IPS-18a (cell line): Measurements from ENCODE around the gene BCAS3.

Source experiments
- H3K27ac ChIP-seq: one replicate; pipeline ENCODE4 v1.5.1; 2013; ENCODE audit warnings: low read length
- H3K27me3 ChIP-seq: one replicate; pipeline ENCODE4 v1.6.1; 2013; ENCODE audit warnings: mild to moderate bottlenecking, low read length; ENCODE audit not compliant: control insufficient read depth, insufficient read depth
- H3K36me3 ChIP-seq: one replicate; pipeline ENCODE4 v1.6.1; 2013; ENCODE audit warnings: low read depth, low read length; ENCODE audit not compliant: control insufficient read depth
- H3K4me1 ChIP-seq: one replicate; pipeline ENCODE4 v1.6.1; 2013; ENCODE audit warnings: low read depth, low read length; ENCODE audit not compliant: control insufficient read depth
- H3K4me3 ChIP-seq: one replicate; pipeline ENCODE4 v1.5.1; 2013; ENCODE audit warnings: low read length
- H3K9ac ChIP-seq: one replicate; pipeline ENCODE4 v1.6.1; 2013; ENCODE audit warnings: mild to moderate bottlenecking, low read length, moderate library complexity
- H3K9me3 ChIP-seq: one replicate; pipeline ENCODE4 v1.6.1; 2013; ENCODE audit warnings: low read depth, low read length; ENCODE audit not compliant: control insufficient read depth

BCAS3 gene

DNA sequence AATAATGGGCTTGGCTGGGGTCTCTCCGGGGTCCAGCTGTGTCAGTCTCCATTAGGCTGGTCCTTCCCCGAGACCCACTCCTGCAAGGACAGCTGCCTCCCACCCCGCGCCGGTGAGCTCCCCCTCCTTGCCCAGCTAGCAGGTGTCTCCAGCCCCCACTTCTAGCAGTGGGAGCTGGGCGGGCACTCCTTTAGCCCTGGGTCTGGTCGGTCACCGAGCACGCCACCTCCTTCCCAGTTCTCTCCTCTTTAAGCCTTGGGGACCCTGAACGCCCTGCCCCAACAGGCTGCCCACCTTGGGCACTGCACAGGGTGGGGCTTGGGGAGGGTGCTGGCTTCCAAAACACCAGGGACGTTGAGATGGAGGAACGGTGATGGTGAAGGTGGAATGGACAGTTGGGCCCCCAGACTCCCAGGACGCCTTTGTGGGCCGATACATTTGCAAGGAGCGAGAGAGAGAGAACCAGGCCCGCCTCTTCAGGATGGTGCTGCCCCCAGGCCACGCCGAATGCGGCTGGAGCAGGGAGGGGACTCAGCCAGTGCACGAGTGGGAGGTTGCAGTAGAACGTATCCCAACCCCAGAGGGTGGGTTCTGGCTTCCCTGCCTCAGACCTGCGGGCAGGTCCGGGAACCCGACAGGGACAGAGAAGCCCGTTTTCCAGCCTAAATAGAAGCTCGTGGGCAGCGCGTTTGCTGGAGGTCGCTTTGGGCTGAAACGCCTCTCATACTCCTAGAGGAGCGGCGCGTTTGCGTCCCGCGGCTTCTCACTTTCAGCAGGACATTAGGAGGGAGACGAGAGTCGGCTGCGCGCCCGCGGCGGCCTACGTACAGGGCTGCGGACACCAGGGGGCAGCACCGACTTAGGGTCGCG, 732.7 kb downstream of the BCAS3 start:
- peaks cover 8% of the 10 kb centered on the region for H3K4me1 ChIP-seq
- H3K9me3 ChIP-seq = no peaks in the 10 kb centered on the region
- no peaks in the 10 kb centered on the region for H3K36me3 ChIP-seq
- H3K27ac ChIP-seq = no peak overlapping the region
- peak overlapping the region; percentile 62 for H3K4me3 ChIP-seq
- peaks cover 100% of the 10 kb centered on the region for H3K27me3 ChIP-seq
- no peak overlapping the region for H3K9ac ChIP-seq

- no peaks in the 10 kb centered on the region for H3K9me3 ChIP-seq
- peaks cover 100% of the 10 kb centered on the region for H3K27me3 ChIP-seq
- no peak overlapping the region for H3K27ac ChIP-seq
- H3K36me3 ChIP-seq = no peaks in the 10 kb centered on the region
- H3K9ac ChIP-seq = no peak overlapping the region
- peak overlapping the region; percentile 62 for H3K4me3 ChIP-seq
- H3K4me1 ChIP-seq = peaks cover 8% of the 10 kb centered on the region
These were observed 733.3 kb downstream of the BCAS3 start for GRCh38 chr17:61411011-61411260.

DNA sequence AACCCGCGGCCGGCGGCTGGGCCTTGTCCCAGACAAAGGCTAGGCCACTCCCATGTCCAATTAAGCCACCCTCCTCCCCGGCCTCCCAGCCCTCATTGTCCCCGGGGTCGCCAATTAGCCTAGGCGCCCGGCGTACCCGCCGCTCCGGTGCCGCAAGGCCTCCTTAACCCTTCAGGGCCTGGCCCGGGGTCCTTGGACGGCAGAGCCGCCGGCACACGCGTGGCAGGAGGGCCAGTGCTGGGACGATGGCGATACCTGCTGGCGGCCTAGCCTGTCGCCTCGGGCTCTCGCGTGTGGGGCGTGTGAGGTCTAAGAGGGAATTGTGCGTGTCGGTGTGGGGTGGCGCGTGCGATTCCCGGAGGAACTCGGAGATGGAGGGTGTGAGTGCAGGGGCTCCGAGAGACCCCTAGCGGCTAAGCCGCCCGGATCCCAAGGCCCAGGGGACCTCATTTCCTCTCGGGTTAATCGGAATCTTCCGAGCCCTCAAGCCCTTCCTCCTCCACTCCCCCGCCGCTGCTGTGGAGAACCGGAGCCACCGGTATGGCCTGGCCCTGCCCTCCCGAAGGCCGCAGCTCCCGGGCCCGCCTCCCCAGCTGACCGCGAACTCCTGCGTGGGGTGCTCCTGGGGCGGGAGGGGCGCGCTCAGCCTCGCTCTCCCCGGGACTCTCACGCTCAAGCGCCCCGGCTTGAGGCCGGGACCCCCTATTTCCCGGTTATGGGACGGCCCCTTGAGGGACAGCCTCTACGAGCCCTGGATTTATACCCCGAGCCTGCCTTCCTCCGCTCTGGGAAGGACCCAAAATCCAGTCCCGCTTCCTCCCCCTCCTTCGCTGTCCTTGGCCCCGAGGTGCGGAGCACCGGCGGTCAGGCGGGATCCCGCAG, 733.9 kb downstream of the BCAS3 start:
- Histone ChIP-seq H3K9ac (no peak overlapping the region), H3K9me3 (no peaks in the 10 kb centered on the region), H3K4me1 (peaks cover 8% of the 10 kb centered on the region), H3K27me3 (peaks cover 100% of the 10 kb centered on the region), H3K4me3 (peak overlapping the region; percentile 62), H3K36me3 (no peaks in the 10 kb centered on the region), H3K27ac (no peak overlapping the region)

- Histone ChIP-seq H3K9ac (no peak overlapping the region), H3K27ac (no peak overlapping the region), H3K4me1 (peaks cover 8% of the 10 kb centered on the region), H3K27me3 (peaks cover 94% of the 10 kb centered on the region), H3K36me3 (no peaks in the 10 kb centered on the region), H3K4me3 (peak overlapping the region; percentile 62), H3K9me3 (no peaks in the 10 kb centered on the region)
These were observed 734.6 kb downstream of the BCAS3 start for GRCh38 chr17:61412143-61412859.

DNA sequence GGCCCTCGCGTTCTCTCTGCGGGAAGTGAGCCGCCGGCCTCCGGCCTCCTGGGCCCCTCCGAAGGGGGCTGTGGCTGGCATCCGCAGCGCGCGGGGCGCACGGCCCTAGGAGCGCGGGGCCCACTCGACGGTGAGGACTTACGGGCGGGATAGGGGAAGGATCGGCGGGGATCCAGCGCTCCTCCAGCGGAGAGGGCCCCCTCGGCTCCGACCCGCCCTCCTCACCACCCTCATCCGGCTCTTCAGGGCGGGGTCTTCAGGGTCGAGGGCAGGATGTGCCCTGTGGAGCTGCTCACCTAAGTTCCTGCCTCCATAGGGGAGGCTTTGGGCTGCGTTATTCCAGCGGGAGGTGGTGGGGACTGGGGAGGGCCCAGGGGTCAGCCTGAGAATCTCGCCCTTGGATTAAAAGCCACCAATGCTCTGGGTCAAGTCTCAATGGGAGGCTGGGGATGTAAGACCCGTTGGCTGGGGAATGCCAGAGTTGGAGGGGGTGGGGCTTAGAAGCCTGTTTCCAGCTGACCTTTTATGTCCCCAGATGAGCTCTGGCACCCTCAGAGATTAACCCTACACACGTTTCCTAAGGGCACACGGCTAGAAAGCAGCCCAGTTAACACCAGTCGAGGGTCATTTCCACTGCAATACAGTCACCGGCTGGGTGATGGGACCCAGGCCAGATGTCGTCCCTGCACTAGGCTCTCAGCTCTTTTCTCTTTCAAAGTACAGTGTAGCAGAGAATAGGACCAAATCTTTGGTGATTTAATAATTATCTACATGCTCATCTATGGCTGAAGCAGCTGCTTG, 735.4 kb downstream of the BCAS3 start:
- H3K27ac ChIP-seq = no peak overlapping the region
- peaks cover 8% of the 10 kb centered on the region for H3K4me1 ChIP-seq
- H3K9ac ChIP-seq = no peak overlapping the region
- peaks cover 87% of the 10 kb centered on the region for H3K27me3 ChIP-seq
- H3K36me3 ChIP-seq = no peaks in the 10 kb centered on the region
- peak overlapping the region; percentile 62 for H3K4me3 ChIP-seq
- H3K9me3 ChIP-seq = no peaks in the 10 kb centered on the region

- peak overlapping the region; percentile 62 for H3K4me3 ChIP-seq
- peaks cover 80% of the 10 kb centered on the region for H3K27me3 ChIP-seq
- H3K4me1 ChIP-seq = peaks cover 8% of the 10 kb centered on the region
- no peak overlapping the region for H3K9ac ChIP-seq
- no peaks in the 10 kb centered on the region for H3K9me3 ChIP-seq
- no peak overlapping the region for H3K27ac ChIP-seq
- no peaks in the 10 kb centered on the region for H3K36me3 ChIP-seq
These were observed 736.0 kb downstream of the BCAS3 start for GRCh38 chr17:61413661-61414126.

GRCh38 chr17:61414141-61414935, 736.7 kb downstream of the BCAS3 start:
- H3K9me3 ChIP-seq = no peaks in the 10 kb centered on the region
- no peak overlapping the region for H3K27ac ChIP-seq
- H3K27me3 ChIP-seq = peaks cover 74% of the 10 kb centered on the region
- no peaks in the 10 kb centered on the region for H3K36me3 ChIP-seq
- H3K4me1 ChIP-seq = peaks cover 8% of the 10 kb centered on the region
- no peak overlapping the region for H3K4me3 ChIP-seq
- no peak overlapping the region for H3K9ac ChIP-seq

GRCh38 chr17:61414936-61415251, 737.2 kb downstream of the BCAS3 start:
- no peaks in the 10 kb centered on the region for H3K36me3 ChIP-seq
- H3K27me3 ChIP-seq = peaks cover 68% of the 10 kb centered on the region
- no peak overlapping the region for H3K9ac ChIP-seq
- H3K4me3 ChIP-seq = no peak overlapping the region
- H3K9me3 ChIP-seq = no peaks in the 10 kb centered on the region
- H3K4me1 ChIP-seq = peaks cover 8% of the 10 kb centered on the region
- no peak overlapping the region for H3K27ac ChIP-seq

GRCh38 chr17:61415374-61416210, 737.9 kb downstream of the BCAS3 start:
- Histone ChIP-seq H3K9ac (no peak overlapping the region), H3K27ac (no peak overlapping the region), H3K4me1 (peaks cover 6% of the 10 kb centered on the region), H3K27me3 (peaks cover 61% of the 10 kb centered on the region), H3K9me3 (no peaks in the 10 kb centered on the region), H3K4me3 (no peak overlapping the region), H3K36me3 (no peaks in the 10 kb centered on the region)

DNA sequence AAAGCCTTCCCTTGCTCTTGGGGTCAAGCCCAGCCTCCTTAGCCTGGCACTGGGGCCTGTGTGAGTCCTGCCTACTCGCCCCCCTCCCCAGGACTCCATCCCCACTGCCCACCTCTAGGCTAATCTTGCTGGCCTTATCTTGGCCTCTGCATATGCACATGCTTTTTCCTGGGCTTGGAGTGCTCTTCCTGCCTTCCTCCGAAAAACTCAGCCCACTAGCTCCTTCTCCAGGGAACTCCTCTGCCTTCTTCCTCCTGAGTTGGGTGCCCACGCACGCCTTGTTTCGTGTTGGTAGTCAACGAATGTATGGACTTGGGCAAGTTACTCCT, 738.5 kb downstream of the BCAS3 start:
- Histone ChIP-seq H3K27me3 (peaks cover 55% of the 10 kb centered on the region), H3K36me3 (no peaks in the 10 kb centered on the region), H3K27ac (no peak overlapping the region), H3K4me1 (peaks cover 5% of the 10 kb centered on the region), H3K9me3 (no peaks in the 10 kb centered on the region), H3K4me3 (peak overlapping the region; percentile 52), H3K9ac (no peak overlapping the region)
